AG08395 (cell line): ENCODE measurements around the gene TOR2A.
"Not testable (repeated sequence)": the region's sequence is repeated elsewhere in the genome, so short reads cannot be mapped to it uniquely, and the experiment has no call there.

ENCODE experiments used
- DNase-seq: peaks from one replicate; pipeline ENCODE4 v3.0.0; 2012; ENCODE audit warnings: mixed read lengths, low spot score

The TOR2A gene

GRCh38 chr9:127768698-127769097, 33.6 kb upstream of the TOR2A start:
- no peak for DNase-seq

- no peak for DNase-seq
Measured at GRCh38 chr9:127767909-127768331, 32.8 kb upstream of the TOR2A start.

GRCh38 chr9:127767410-127767809, 32.3 kb upstream of the TOR2A start:
- DNase-seq, result no peak

DNA sequence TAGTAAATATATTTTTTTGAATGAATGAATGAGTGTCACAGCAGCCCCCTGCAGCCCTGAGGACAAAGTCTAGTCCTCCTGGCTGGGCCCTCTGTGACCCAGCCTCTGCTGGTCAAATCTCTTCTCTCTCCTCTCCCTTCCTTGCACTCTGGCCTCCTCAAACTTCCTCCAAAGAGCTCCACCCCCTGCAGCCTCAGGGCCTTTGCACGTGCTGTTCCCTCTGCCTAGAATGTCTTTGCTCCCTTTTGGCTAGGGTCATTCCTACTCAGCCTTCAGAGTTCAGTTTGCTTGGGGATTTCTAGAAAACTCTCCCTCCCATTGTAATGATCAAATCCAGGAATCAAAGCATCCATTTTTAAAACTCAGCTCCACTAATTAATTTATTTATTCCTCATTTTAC, 30.3 kb upstream of the TOR2A start:
- DNase-seq, result no peak

DNA sequence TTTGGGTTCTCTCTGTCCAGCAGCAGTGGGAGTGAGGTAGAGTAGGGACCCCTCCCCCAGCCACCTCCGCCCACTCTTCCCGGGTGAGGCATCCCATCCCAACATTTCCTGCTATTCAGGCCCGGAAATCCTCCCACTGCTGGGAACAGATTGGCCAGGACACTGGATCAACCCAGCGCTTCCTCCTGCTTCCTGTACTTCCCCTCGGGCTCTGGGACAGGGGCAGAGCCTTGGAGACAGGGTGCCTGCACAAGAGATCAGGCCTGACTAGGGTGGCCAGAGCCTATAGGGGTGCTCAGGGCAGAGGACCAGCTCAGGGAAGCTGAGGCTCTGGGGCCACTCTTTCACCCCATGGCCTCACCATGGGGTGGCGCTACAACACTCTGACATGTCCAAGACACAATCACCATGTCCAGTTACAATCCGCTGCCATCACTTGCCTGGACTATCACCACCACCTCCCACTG, 28.9 kb upstream of the TOR2A start:
- DNase-seq, result no peak

DNA sequence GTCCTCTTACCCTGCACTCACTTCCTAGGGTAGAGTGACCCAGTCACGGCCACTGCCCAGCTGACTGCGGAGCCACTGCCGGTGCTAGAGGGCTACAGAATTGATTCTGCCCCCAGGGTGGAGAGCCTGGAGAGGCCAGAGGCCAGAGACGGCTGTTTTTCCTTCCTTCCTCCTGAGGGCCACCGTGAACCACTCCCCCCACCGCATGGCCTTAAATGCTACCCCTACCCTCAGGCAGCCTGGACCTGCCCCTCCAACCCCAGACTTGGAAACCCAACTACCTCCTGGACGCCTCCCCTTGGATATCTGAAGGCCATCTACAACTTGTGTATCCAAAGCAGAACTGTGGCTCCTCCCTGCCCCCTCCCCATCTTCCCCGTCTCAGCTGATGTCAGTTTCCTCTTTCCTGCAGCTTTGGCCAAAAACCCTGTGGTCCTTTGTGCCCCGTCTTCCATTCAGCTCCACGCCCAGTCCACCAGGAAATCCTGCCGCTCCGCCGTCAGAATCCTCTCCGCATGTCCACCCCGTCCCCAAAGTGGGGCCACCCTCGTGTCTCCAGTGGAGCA, 27.1 kb upstream of the TOR2A start:
- DNase-seq, result no peak

- DNase-seq, result no peak
Measured at GRCh38 chr9:127761491-127761956, 26.4 kb upstream of the TOR2A start.

GRCh38 chr9:127761061-127761460, 26.0 kb upstream of the TOR2A start:
- DNase-seq, result no peak

- no peak for DNase-seq
Measured at GRCh38 chr9:127758843-127759242, 23.7 kb upstream of the TOR2A start.

- DNase-seq, result not testable (repeated sequence)
Measured at GRCh38 chr9:127756776-127757175, 21.7 kb upstream of the TOR2A start.

DNA sequence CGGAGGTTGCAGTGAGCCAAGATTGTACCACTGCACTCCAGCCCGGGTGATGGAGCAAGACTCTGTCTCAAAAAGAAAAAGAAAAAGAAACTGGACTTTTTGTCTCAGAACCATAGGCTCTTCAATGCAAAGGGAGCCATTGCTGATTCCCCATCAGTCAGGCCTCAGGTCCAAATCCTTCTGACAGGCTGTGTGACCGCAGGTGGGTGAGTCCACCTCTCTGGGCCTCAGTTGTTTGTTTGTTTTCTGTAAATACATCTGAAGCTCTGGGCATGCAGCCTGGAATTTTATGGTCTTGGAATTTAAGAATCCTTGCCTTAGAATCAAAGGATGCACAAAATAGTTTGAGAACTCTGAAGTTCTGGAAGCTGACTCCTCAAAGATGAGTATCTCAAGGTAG, 21.1 kb upstream of the TOR2A start:
- DNase-seq, result no peak

DNA sequence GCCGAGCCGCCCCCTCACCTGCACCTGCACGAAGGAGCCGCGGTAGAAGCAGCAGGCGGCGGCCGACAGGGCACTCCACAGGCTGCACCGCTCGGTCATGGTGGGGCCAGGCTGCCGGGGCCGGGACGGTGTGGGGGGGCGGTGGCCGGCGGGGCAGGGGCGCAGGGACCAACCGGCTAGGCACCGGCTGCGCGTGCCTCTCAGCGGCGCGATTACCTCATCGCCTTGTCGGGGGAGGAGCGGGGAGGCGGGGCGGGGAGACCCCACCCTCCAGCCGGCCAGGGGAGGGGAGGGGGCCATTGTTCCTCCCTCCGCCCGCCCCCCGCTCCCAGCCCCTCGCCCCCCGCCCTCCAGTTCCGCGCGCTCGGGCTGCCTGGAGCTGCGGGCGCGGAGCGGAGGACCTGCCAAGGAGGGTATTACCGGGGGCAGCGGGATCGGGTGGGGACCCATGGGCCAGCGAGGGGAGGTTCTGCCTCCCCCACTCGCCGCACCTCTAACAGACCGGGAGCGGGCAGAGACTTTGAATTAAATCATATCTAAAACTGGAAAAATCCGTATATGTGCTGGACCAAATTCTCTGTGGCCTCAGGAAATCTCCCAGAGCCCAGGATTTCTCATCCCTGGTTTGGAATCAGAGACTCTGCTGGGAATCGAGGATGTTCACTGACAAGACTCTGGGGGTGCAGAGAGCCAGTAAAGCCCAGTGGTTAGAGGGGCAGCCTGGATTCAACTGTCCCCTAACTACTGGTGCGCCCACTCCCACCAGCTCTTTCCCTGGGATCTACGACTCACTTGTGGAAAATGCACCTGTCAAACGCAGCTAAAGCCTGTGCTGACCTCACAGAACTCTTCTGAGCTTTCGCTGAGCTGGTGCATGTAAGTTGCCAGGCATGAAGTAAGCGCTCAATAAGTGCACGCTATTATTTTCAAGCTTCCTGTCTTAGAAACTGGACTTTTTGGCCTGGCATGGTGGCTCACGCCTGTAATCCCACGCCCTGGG, 20.3 kb upstream of the TOR2A start:
- DNase-seq, result no peak

DNA sequence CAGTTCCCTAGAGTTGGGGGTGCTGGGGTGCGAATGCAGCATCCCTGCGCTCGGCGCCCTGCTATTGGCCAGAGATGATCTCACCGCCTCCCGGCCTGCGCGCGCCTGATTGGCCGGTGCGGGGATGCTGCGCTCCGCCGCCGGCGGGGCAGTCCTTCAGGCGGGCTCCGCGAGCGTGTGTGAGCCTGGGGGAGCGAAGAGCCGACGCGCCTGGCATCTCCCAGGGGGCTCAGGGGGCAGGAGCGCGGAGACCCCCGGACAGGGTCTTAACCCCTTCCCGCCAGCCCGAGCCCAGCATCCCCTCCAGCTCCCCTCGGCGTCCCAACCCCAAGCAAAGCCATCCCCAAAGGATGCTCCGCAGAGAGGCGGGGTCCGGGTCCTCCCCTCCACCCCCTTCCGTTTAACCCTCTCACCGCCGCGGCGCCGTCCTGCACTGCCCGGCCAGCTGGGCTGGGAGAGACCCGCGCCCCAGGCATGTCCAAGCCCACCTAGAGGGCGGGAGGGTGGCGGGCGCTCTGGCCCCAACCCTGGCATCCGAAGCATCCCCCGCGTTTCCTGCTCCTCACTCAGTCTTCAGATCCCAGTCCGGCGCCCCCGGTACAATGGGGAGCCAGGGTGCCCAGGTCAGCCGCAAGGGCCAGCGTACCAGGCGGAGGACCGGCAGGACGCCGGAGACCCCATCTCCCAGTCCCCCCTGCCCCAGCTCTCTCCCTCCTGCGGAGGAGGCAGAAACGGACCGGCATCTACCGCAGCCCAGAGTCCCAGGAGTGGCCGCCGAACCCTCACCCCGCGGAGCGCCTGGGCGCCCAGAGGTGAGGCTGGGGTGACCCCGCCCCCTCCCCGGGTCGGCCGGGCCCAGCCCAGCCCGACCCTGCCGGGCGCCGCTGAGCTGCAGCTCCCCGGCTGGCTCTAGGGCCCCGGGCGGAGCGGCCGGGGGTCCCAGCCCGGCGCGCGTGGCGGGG, 19.3 kb upstream of the TOR2A start:
- DNase-seq, result peak; percentile 77

DNA sequence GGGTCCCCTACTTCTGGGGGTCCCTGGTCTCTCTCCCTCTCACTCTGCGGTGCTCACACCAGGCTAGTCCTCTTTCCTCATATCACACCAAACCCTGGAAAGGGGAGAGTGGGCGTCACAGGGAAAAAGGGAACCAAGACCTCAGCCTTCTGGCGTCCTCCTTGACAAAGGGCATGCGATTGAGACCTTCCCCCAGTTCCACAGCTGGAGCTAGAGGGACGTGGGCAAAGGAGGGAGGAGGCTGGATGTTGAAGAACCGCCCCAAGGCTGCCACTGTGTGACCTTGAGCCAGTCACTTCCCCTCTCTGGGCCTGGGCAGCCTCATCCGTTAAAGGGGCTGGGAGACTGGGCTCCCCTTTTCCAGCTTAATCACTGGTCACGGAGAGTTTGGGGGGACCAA, 18.5 kb upstream of the TOR2A start:
- DNase-seq, result no peak

GRCh38 chr9:127753148-127753547, 18.1 kb upstream of the TOR2A start:
- DNase-seq, result no peak

DNA sequence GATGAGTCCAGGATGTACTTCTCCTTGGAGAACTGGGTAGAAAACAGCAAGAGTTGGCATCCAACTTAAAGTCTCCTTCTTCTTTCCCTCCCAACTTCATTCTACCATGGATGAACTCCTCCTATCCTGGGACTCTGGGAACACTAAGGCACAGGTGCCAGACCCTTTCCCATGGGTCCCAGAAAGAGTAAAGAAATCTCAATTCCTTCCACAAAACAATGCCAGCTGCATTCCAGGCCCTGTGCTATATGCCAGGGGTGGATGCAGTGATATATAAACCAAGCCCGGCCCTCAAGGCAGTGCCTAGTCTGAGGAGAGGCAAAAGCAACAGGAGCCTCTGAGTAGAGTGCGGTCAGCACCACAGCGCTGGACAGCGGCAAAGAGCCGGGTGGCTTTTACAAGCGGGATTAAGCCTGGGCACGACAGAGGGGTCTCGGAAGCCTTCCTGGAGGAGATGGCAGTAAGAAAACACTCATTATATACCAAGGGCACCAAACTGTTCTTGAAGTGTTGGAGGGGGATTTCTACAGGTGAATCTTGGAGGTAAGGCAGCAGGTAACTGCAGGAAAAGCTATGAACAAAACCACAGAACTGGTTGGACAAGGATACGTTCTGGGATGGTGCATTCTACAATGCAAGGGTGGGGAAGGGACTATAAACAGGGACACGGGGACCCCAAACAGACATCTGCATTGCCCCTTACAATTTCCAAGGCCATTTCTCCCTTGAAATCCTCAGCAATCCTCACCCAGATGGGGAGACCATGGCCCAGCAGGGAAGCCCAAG, 16.4 kb upstream of the TOR2A start:
- DNase-seq, result peak; percentile 51

DNA sequence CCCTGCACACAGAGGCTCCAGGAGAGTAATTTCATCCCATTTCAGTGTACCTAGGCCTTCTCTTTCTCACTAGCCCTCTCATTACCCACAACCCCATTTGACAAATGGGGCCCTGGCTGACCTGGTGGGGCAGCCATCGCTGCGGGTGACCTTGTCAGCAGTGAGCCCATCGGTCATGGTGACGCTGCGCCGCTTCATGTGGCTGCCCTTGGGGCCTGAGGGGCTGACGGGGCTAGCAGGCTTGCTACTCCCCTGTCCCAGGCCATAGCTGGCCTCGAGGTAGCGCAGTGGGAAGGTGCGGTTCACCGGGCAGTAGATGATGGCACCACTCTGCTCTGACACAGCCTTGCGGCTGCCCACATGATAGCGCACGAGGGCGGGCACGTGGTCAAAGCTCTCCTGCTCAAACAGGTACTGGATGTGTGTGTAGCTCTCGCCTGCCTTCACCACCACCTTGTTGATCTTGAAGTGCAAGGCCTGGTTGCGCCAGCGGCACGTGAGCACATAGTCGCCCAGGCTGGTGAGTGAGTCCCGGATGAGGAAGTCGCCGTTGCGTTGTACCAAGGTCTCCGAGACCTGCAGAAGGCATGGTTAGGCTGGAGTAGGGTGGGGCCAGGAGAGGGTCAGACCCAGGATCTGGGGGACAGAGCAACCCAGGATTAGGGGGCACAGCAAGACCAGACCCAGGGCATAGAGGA, 14.1 kb upstream of the TOR2A start:
- no peak for DNase-seq

- no peak for DNase-seq
Measured at GRCh38 chr9:127746959-127747569, 12.0 kb upstream of the TOR2A start.

DNA sequence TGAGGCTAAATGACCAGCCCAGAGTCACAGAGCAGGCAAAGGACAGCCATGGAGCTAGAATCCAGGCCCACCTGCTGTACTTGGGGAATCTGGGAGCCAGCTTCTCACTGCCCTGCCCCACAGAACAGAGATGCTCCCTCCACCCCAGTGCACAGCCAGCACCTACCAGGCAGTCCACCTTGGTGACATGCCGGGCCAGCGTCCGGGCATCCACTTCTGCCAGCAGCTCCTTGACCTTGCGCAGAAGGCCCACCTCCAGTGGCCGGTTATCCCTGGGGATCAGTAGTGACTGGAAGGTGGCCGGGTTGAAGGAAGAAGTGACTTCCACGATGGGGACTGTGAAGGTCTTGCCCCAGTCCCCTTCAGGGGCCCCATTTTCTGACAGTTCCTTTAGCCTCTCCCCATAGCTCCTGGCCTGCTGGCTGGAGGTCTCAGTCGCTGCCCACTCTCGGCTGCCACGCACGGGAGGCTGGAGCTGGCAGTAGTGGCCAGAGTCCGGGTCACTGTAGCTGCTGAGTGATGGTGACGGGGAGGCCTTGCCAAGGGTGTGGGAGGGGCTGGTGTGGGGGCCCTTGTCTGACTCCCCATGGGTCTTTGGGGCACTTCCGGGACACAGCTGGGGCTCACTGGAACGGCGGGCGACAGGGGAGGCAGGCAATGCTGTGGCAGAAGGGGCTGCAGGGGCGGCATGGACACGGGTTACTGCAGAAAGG, 9.5 kb upstream of the TOR2A start:
- DNase-seq, result no peak
